ENCODE data around the gene SEMA6A.

GRCh38 chr5:116612431-116612830, 37.8 kb upstream of the SEMA6A start:
- no peak for TF ChIP-seq CTCF (IDR thresholded peaks at IDR 0.05)
- no peak for TF ChIP-seq POLR2A (IDR thresholded peaks at IDR 0.05)

All from right lobe of liver (tissue), 4 donors.